ENCODE data around the gene PPP2R5A. TPM values are rescaled to one million over a fixed set of nuclear protein-coding genes. Genes with fewer than 3 reads are reported as not detected.

The PPP2R5A gene
- total RNA-seq, 4 donors from 2014 or later: 32.2 to 68.3 (median 51.8) TPM

GRCh38 chr1:212309967-212310366 is 24.8 kb downstream of the PPP2R5A start:
- no peak overlapping the region for H3K4me3 ChIP-seq
- no peak overlapping the region for H3K27ac ChIP-seq

GRCh38 chr1:212310383-212310782 is 25.2 kb downstream of the PPP2R5A start:
- in situ Hi-C loops (cut with MboI; ENCODE audit: low pct_ligation_motif_present in 1 of 4, low pct_unique_long_range_greater_than_20kb in 1 of 4, low sequenced_read_pairs in 3 of 4) (no loop called here), intact Hi-C loops (cut with DNase I; ENCODE audit: low total_unique reads) (no loop called here)
- H3K36me3 ChIP-seq: peaks cover 0 to 9% (median 0%) of the 10 kb centered on the region in 4 donors
- peaks cover 0 to 40% (median 6%) of the 10 kb centered on the region in 4 donors for H3K4me1 ChIP-seq
- no peak overlapping the region for H3K4me3 ChIP-seq
- no peak overlapping the region for H3K27ac ChIP-seq
- no peaks in the 10 kb centered on the region for H3K27me3 ChIP-seq
- no peak for DNase-seq
- H3K9me3 ChIP-seq: no peaks in the 10 kb centered on the region
- 70 to 85% methylated on average over 2 to 3 of the region's 3 CpGs for WGBS, 2 donors (ENCODE audit: low coverage in 1 of 2)
- TF ChIP-seq POLR2AphosphoS5 (IDR thresholded peaks at IDR 0.05) (no peak), POLR2A (IDR thresholded peaks at IDR 0.05) (no peak), EP300 (IDR thresholded peaks at IDR 0.05; ENCODE audit: low read depth) (no peak), CTCF (IDR thresholded peaks at IDR 0.05) (no peak)

More at GRCh38 chr1:212309967-212310366, 24.8 kb downstream of the PPP2R5A start:
- no peaks in the 10 kb centered on the region for H3K9me3 ChIP-seq
- DNase-seq: no peak
- peaks cover 0 to 41% (median 10%) of the 10 kb centered on the region in 4 donors for H3K4me1 ChIP-seq
- H3K36me3 ChIP-seq: peaks cover 0 to 9% (median 0%) of the 10 kb centered on the region in 4 donors
- intact Hi-C loops (cut with DNase I; ENCODE audit: low total_unique reads): no loop called here
- no peaks in the 10 kb centered on the region for H3K27me3 ChIP-seq
- TF ChIP-seq CTCF (IDR thresholded peaks at IDR 0.05): no peak
- TF ChIP-seq EP300 (IDR thresholded peaks at IDR 0.05; ENCODE audit: low read depth): no peak
- TF ChIP-seq POLR2AphosphoS5 (IDR thresholded peaks at IDR 0.05): no peak
- no peak for TF ChIP-seq POLR2A (IDR thresholded peaks at IDR 0.05)
- in situ Hi-C loops (cut with MboI; ENCODE audit: low pct_ligation_motif_present in 1 of 4, low pct_unique_long_range_greater_than_20kb in 1 of 4, low sequenced_read_pairs in 3 of 4): no loop called here

- TF ChIP-seq POLR2AphosphoS5 (IDR thresholded peaks at IDR 0.05) (no peak), POLR2A (IDR thresholded peaks at IDR 0.05) (no peak), CTCF (IDR thresholded peaks at IDR 0.05) (no peak), EP300 (IDR thresholded peaks at IDR 0.05; ENCODE audit: low read depth) (no peak)
- H3K4me3 ChIP-seq: no peak overlapping the region
- intact Hi-C loops (cut with DNase I; ENCODE audit: low total_unique reads) (no loop called here), in situ Hi-C loops (cut with MboI; ENCODE audit: low pct_ligation_motif_present in 1 of 4, low pct_unique_long_range_greater_than_20kb in 1 of 4, low sequenced_read_pairs in 3 of 4) (no loop called here)
- H3K9me3 ChIP-seq: no peaks in the 10 kb centered on the region
- 86 to 100% methylated on average over 1 to 2 of the region's 2 CpGs for WGBS, 2 donors (ENCODE audit: low coverage in 1 of 2)
- H3K4me1 ChIP-seq: peaks cover 0 to 33% (median 0%) of the 10 kb centered on the region in 4 donors
- H3K27ac ChIP-seq: no peak overlapping the region
- peaks cover 0 to 9% (median 0%) of the 10 kb centered on the region in 4 donors for H3K36me3 ChIP-seq
- no peaks in the 10 kb centered on the region for H3K27me3 ChIP-seq
- no peak for DNase-seq
These were observed 26.8 kb downstream of the PPP2R5A start for GRCh38 chr1:212311836-212312497.

- no peaks in the 10 kb centered on the region for H3K9me3 ChIP-seq
- no peaks in the 10 kb centered on the region for H3K27me3 ChIP-seq
- H3K4me1 ChIP-seq: peaks cover 0 to 45% (median 4%) of the 10 kb centered on the region in 4 donors
- TF ChIP-seq EP300 (IDR thresholded peaks at IDR 0.05; ENCODE audit: low read depth): no peak
- TF ChIP-seq POLR2A (IDR thresholded peaks at IDR 0.05): no peak
- no peak for TF ChIP-seq CTCF (IDR thresholded peaks at IDR 0.05)
- TF ChIP-seq POLR2AphosphoS5 (IDR thresholded peaks at IDR 0.05): no peak
- in situ Hi-C loops (cut with MboI; ENCODE audit: low pct_ligation_motif_present in 1 of 4, low pct_unique_long_range_greater_than_20kb in 1 of 4, low sequenced_read_pairs in 3 of 4): no loop called here
- intact Hi-C loops (cut with DNase I; ENCODE audit: low total_unique reads): no loop called here
- H3K36me3 ChIP-seq: peaks cover 0 to 9% (median 0%) of the 10 kb centered on the region in 4 donors
- DNase-seq: no peak
- no peak overlapping the region for H3K27ac ChIP-seq
- 74 to 84% methylated on average over 2 of the region's 2 CpGs for WGBS, 2 donors (ENCODE audit: low coverage in 1 of 2)
- H3K4me3 ChIP-seq: no peak overlapping the region
These were observed 28.4 kb downstream of the PPP2R5A start for GRCh38 chr1:212313616-212314015.
